ENCODE results near the gene COPZ1. TPM values are rescaled to one million over a fixed set of nuclear protein-coding genes. Genes with fewer than 3 reads are reported as not detected.
"Not testable (repeated sequence)": the region's sequence is repeated elsewhere in the genome, so short reads cannot be mapped to it uniquely, and the experiment has no call there.

COPZ1 gene
- polyA plus RNA-seq, 4 donors, result 214 to 236 (median 220) TPM

DNA sequence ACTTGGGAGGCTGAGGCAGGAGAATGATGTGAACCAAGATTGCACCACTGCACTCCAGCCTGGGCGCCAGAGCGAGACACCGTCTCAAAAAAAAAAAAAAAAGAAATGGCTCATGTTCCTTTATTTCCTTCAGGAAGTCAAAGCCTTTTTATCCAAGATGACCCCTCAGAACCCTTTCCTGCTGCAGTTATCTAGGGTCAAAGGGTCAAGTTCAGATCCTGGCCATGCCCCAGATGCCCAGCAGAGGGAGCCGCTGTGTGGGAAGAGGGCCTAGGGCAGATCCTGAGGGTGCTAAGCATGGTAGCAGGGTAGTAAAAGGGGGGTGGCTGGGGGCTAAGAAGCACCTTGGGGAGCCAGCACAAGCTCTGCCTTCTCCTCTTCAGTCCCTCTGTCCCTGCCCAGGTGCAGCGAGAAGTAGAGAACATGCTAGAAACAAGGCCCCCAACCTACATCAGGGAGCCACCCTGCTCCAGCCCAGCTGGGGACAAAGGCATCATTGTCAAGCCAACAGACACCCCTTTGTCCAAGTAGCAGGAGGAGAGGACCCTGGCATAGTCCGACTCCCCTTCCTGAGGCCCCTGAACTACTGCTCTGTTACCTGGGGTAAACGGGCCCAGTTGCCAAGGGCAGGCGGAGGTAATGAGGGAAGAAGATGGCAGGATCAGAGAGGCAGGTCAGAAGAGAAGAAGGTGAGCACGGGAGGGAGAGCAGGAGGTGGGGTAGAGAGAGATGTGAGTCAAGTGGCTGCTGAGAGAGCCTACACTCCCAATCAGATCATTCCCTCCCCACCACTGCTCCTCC is 30.6 kb upstream of the COPZ1 start:
- no peak for DNase-seq (ENCODE audit: low read depth in 4 of 4, low spot score in 3 of 4)

GRCh38 chr12:54294953-54295566 is 29.9 kb upstream of the COPZ1 start:
- no peak for DNase-seq (ENCODE audit: low read depth in 4 of 4, low spot score in 3 of 4)

- DNase-seq (ENCODE audit: low read depth in 4 of 4, low spot score in 3 of 4), result no peak
These were observed 28.4 kb upstream of the COPZ1 start for GRCh38 chr12:54296393-54297099.

GRCh38 chr12:54298904-54299303 is 26.0 kb upstream of the COPZ1 start:
- no peak for DNase-seq (ENCODE audit: low read depth in 4 of 4, low spot score in 3 of 4)

GRCh38 chr12:54299515-54300224 is 25.3 kb upstream of the COPZ1 start:
- no peak for DNase-seq (ENCODE audit: low read depth in 4 of 4, low spot score in 3 of 4)

DNA sequence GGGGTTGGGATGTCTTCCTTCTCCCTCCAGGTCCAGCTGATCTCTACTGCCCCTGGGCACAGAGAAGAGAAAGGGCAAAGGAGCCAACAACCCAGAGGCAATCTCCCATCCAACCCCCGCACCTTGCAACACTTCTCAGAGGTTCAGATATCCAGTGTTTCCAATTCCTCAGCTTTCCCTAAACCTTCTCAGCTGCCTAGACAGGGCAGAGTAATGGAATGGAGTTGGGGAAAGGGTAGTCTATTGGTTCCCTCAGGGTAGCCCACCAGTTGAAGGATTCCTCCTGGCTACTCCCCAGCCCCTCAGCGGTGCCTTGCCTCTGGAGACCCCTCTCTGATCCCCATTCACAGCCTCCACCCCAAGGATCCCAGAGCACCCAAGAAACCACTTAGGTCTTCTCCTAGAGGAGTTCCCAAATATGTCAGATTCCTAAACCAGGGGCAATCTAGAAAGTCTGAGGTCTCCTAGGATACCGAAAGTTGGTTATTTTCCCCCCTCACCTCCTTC is 24.7 kb upstream of the COPZ1 start:
- DNase-seq (ENCODE audit: low read depth in 4 of 4, low spot score in 3 of 4), result no peak

GRCh38 chr12:54300732-54301427 is 24.1 kb upstream of the COPZ1 start, which contains the start of gene NFE2:
TSS of gene NFE2 (minus strand) at chr12:54301015. CDS start at chr12:54295248, 5,767 bp downstream.
- DNase-seq (ENCODE audit: low read depth in 4 of 4, low spot score in 3 of 4), result peak in 1 of 4 donors; percentile 66

GRCh38 chr12:54301428-54302048 is 23.4 kb upstream of the COPZ1 start:
- no peak for DNase-seq (ENCODE audit: low read depth in 4 of 4, low spot score in 3 of 4)

- DNase-seq (ENCODE audit: low read depth in 4 of 4, low spot score in 3 of 4), result no peak
These were observed 21.3 kb upstream of the COPZ1 start for GRCh38 chr12:54303640-54304039.

DNA sequence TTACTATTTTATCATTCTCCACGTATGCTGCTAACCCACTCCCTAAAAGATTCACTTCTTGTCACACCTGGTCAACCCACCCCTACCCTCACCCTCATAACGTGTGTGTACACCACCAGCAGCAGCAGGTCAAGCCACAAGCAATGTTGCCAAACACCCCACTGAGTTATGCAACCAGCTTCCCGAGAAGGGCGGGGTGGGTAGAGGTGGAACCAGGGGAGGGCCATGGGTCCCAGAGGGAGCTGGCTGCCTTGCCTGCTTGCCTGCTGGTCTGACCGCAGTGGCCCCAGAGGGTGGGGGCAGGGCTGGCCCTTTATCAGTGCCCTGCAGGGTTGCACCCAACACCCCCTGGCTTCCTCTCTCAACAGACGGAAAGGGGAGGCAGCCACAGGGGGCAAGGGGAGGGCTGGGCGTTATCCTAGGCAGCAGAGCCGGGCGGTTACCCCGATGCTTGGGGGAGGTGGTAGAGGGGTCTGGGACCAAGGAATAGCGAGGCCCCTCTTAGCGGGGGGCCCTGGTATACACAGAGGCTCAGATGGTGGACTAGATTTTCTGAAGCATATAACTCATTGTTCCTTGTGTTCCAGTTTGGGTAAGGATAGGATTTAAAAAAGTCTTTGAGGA is 20.6 kb upstream of the COPZ1 start:
- DNase-seq (ENCODE audit: low read depth in 4 of 4, low spot score in 3 of 4), result no peak

DNA sequence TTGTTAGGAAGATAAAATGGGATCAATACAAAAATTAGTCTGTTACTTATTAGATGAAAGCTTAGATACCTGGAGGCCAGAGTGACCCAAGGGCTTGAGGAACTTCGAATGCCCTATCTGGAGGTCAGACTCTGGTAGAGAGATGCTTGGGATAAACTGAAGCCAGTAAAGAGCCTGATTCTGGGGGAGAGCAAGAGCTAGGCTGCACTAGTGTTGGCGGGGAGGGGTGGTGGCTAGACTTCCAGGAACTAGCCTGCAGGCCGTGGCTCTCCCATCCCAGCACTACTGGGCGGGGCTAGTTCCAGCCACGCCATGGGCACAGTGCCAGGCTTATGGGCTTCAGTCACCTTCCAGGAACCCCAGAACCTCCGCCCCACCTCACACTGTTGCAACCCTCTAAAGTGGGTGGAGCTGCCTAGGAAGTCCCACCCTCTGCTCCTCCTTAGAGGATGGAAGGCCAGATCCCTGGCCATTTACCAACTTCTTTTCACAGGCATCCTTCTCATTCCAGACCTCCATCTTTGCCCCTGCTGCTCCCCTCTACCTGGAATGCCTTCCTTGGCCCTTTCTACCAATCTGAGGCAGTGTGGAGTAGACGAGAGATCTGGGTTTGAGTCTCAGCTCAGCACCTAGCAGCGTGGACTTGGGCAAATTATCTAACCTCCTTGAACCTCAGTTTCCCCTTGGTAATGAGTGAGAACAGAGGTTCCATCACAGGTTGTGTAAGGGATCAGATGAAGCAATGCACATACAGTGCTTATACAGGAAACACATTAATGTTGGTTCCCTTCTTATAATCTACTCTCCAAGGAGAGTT is 17.8 kb upstream of the COPZ1 start:
- no peak for DNase-seq (ENCODE audit: low read depth in 4 of 4, low spot score in 3 of 4)

GRCh38 chr12:54311051-54311450 is 13.9 kb upstream of the COPZ1 start:
- DNase-seq (ENCODE audit: low read depth in 4 of 4, low spot score in 3 of 4), result no peak

DNA sequence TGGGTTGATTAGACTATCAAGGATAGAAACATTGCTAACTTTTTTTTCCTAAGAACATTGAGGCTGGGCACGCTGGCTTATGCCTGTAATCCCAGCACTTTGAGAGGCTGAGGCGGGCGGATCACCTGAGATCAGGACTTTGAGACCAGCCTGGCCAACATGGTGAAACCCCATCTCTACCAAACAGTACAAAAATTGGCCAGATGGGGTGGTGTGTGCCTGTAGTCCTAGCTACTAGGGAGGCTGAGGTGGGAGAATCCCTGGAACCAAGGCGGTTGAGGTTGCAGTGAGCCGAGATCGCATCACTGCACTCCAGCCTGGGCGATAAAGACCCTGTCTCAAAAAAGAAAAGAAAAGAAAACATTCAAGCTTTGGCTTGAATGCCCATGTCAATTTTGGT is 12.6 kb upstream of the COPZ1 start:
- not testable (repeated sequence) for DNase-seq (ENCODE audit: low read depth in 4 of 4, low spot score in 3 of 4)

GRCh38 chr12:54321363-54321762 is 3.6 kb upstream of the COPZ1 start:
- DNase-seq (ENCODE audit: low read depth in 4 of 4, low spot score in 3 of 4), result no peak

- not testable (repeated sequence) for DNase-seq (ENCODE audit: low read depth in 4 of 4, low spot score in 3 of 4)
These were observed 645 bp downstream of the COPZ1 start for GRCh38 chr12:54325442-54326109.

- no peak for DNase-seq (ENCODE audit: low read depth in 4 of 4, low spot score in 3 of 4)
These were observed 3.8 kb downstream of the COPZ1 start for GRCh38 chr12:54328595-54329337.

GRCh38 chr12:54329759-54330158 is 4.8 kb downstream of the COPZ1 start:
- DNase-seq (ENCODE audit: low read depth in 4 of 4, low spot score in 3 of 4), result no peak

All from right renal pelvis (tissue), 4 donors.